NCI-H1694 treated with DMSO at 0.1 percent for 48 hours (cell line): ENCODE data around the gene EZH2.

Experiments used
- DNase-seq: peaks from one replicate; lab custom pipeline; 2025; lab: John Stamatoyannopoulos, UW

Gene EZH2

GRCh38 chr7:148854983-148855382 is 29.1 kb downstream of the EZH2 start:
- no peak for DNase-seq

- DNase-seq: no peak
These were observed 31.8 kb downstream of the EZH2 start for GRCh38 chr7:148852272-148852671.

DNA sequence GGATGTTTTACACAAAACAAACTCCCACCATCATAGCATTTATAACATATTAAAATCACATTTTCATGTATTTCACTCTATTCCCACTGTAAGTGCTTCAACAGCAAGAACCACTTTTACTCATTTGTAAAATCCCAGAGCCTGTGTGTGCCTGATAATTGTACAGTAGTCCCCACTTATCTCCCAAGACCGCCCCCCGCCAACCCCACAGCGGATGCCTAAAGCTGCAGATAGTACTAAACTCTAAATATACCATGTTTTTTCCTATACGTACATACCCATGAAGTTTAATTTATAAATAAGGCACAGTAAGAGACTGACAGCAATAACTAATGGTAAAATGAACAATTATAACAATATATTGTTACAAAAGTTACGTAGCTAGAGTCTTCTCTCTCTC is 33.5 kb downstream of the EZH2 start:
- no peak for DNase-seq

DNA sequence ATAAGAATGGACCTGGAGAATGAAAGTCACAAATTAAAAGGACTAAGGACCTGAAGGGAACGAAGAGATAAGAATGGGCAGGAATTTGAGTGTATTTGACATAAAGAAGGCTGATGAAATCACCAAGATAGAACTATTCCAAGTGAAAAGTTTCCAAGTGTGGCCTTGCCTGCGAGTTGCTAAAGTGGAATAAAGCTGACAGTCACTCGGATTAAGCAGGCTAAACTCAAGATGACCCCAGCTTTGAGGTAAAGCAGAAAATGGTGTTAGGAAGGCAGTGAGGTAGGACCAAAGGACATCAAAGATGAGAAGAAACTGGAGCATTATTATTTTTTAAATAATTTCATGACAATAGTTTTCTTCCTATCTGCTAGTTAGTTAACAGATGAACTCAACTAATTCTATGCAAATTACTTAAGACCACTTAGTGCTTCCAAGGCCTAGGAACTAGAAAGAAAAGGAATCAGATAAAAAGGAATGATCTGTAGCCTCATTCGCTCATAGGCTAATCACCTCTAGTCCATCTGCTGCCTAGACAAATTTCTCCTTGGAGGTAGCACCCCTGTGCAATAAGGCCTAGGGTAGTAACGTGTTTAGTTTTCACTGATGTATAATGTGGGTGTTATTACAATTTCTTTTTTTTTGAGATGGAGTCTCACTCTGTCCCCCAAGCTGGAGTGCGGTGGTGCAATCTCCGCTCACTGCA is 34.5 kb downstream of the EZH2 start:
- DNase-seq: no peak

DNA sequence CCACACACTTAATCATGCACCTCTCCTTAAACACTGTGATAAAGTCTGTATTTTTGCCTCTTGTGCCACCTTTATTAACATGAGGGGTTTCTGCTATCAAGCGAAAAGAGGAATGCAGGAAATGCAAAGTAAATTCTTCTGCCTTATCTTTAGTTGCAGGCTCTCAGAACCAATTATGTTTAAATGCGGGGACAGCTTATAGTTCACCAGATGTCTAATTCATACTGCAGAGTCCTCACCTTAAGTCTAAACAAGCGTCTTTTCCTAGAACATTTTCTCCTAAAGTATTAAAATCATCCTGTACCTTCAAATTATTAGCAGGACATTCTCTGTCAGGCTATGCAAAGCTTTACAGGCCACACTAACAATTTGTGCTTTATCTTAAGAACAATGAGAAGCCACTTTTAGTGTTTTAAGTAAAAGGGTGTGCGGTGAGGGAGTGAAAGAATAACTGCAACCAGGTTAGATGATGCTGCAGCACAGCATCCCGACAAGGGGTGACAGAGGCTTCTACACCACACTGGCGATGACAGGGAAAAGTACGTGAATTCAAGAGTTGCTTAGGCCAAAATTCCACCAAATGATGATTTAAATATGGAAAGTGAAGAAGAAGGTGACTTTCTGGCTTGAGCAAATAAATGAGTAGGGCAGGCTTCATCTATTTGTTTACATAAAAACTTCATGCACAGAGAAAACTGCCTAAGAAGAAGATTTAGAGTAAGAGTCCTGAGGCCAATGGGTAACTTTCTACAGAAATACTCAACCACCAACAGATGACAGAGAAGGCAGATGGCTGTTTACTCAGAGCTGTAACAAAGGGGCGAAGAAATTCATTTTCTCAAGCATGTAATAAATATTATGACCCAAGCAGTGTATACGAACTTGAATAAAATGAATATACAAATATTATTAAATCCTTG is 36.0 kb downstream of the EZH2 start:
- no peak for DNase-seq

GRCh38 chr7:148838905-148839304 is 45.2 kb downstream of the EZH2 start:
- no peak for DNase-seq

DNA sequence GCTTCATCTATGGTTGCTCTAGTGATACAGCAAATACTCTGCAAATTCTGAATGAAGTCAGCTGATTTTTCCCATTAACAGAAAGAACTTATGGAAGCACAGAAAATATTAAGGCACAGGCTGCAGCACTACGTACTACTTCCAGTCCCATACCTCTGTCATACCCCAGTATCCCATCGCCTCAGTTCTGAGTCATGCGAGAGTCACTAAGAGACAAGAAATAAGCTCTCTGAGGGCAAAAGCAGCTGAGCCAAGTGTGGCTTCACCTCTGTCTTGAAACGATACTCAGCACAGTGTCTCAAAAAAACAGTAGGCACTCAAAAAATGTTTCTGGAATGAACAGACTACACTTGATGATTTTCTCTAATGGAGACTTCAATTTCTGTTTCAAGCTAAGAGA is 48.2 kb downstream of the EZH2 start:
- no peak for DNase-seq

DNA sequence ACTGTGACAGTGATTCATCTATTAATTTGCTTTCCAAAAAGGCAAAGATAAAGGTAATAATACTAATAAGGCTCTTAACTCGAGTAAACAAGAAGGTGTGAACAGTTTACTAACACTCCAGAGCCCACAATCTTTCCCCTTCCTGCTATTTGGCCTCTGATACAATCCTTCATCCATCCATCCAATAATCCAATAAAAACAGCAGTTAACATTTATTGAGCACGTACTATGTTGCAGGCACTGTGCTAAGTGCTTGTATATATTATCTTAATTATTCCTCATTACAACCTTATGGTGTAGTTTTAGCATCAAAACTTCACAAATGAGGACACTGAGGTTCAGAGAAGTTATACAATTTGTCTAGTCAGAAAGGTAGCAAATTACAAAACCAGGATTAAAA is 49.5 kb downstream of the EZH2 start:
- no peak for DNase-seq

GRCh38 chr7:148831782-148832181 is 52.3 kb downstream of the EZH2 start:
- no peak for DNase-seq

DNA sequence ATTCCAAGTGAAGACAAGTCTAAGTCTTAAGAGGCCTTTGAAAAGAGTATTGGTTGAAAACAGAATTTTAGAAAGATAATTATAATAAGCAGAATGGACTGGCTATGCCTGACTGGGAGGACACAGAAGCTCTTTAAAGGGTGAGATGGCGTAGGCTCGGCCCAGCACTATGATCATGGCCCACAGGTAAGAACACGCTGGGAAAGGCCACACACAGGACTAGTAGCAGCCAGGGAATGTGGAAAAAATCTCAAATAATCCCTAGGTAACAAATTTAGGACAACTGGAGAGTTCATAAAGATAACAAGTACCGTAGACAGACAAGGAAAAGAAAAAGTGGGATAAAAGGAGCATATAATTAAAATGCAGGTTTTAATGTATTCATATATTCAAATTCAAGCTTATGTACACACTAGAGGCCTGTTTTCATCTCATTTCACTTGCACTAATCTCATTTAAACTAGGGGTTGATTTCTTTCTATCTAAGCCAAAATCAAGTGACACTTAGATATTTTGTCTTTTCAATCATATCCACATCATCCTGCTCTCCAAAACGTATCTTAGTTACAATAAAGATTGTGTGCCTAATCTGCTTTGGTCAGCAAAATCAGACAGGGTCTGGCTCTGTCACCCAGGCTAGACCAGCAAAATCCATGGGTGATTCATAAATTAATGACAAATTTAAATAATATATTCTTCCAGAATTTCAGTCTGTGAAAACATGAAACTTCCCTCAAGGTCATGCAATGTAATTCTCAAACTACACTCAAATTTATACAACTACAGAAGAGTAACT is 53.0 kb downstream of the EZH2 start:
- no peak for DNase-seq

DNA sequence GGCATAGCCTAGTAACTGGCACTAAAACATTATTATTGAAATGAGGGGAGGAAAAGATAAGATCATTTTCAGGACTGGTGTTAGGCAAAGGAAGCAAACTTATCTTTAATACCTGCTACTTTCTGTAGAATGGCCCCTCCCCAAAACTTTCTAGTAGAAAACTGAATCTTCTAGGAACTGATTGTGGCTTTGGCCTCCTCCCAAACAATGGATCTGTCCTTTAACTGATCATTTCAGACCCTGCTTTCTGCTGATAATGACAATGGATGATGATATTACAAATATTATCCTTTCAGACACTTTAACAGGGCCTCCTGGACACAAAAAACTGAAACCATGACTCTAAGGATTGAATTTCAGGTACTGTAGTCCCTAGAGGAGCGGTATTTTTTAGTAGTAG is 55.1 kb downstream of the EZH2 start:
- DNase-seq: no peak

- no peak for DNase-seq
These were observed 58.8 kb downstream of the EZH2 start for GRCh38 chr7:148825338-148825737.

DNA sequence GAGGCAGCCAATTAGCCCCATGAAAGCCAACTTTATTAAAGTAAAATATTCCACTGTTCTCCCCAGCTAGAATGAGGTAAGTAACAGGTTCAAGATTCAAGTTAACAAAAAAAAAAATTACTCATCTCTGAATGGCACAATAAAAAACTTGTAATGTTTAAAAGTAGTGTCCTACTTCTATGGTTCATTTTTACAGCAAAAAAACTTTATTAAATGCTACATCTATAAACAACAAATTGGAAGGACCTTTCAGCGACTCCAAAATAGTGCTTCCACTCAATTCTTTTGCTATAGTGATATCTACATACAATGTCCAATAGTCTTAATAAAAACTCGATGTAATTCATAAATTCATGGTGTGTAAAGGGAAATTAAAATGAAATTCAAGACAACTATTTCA is 59.2 kb downstream of the EZH2 start:
- no peak for DNase-seq

GRCh38 chr7:148821422-148821821 is 62.7 kb downstream of the EZH2 start:
- DNase-seq: no peak

- no peak for DNase-seq
These were observed 64.3 kb downstream of the EZH2 start for GRCh38 chr7:148819697-148820360.

- no peak for DNase-seq
These were observed 68.5 kb downstream of the EZH2 start for GRCh38 chr7:148815612-148816011.

DNA sequence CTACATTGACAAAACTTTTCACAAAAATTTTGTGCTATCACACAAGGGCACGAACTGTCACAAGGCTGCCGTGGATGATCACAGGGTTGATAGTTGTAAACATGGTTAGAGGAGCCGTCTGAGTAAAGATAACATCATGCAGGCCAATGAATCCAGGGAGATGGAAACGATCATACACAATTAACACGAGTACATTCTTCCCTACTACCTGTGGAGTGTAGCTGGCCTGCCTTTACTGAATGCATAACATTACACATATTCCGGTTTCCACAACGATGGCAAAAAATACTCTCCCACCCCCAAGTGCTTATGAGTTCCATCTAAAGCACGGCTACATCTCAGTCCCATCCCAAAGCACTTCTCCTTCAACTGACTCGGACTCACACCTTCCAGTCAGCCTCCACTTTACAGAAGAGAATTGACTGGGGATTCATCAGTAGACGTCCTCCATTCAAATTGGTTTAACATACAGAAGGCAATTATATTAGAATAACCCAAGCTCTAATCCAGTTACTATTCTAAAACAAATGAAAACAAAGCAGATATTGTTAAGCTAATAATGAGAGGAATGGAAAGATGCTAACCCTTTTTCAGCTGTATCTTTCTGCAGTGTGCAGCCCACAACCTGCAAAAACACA is 69.0 kb downstream of the EZH2 start:
- DNase-seq: no peak

- no peak for DNase-seq
These were observed 70.2 kb downstream of the EZH2 start for GRCh38 chr7:148813890-148814289.

- no peak for DNase-seq
These were observed 72.2 kb downstream of the EZH2 start for GRCh38 chr7:148811892-148812291.

DNA sequence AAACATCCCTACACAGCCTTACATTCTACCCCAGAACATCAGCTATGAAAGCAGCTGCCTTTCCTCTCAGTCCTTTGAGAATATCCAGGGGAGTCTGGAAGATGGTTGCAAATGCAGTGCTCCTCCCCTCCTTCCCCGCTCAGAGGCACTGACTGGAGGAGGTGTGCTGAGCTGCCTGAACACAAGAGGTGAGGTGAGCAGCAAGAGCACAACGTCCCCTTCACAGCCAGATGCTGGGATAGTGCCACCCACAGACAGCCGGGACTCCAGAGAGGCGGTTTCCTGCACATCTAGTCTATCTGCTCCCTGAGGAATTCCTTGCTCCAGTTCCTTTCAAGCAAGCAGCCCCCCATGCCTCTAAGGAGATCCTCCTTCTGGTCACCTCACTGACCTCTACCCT is 74.2 kb downstream of the EZH2 start:
- no peak for DNase-seq

DNA sequence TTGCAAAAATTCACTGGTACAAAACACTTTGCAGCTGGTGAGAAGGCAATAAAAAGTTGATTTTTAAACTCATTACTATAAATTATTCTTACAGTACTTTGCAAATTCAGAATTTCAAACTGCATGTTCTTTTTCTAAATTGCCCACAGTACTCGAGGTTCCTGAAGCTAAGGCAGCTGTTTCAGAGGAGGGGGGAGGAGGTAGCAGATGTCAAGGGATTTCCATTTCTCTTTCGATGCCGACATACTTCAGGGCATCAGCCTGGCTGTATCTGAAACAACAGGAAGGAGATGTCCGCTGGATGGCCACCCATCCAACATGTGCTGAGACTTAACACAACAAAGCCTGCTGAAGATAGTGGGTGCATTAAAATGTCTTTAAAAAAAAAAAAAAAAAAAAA is 76.7 kb downstream of the EZH2 start:
- peak; percentile 26 for DNase-seq

DNA sequence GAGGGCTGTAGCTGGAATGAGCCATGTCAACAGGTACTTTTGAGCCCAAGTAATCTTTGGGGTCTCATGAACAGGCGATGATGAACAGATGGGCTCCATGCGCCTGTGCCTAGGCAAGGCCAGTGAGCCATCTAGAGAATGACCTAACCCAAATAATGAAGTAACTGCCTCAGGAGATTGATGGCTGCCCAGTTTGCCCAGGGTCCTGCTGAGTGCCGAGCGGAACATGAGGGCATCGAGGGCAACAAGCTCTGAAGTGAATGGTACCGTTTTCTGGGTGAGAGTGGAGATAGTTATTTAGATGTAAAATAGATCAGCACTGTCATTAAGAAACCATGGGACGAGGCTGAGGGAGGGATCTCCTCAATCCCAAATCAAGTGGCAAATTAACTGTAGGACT is 77.9 kb downstream of the EZH2 start:
- DNase-seq: no peak
